ENCODE results near the gene ULBP1.

- TF ChIP-seq POLR2AphosphoS5 (IDR thresholded peaks at IDR 0.05; ENCODE audit: low read depth, low read length) = no peak
- no peak for TF ChIP-seq POLR2A (IDR thresholded peaks at IDR 0.05; ENCODE audit: low read depth, low read length)
- no peak for TF ChIP-seq TAF1 (IDR thresholded peaks at IDR 0.05; ENCODE audit: low read depth, low read length)
These were observed 32.2 kb downstream of the ULBP1 start for GRCh38 chr6:149995971-149996370.

All from GM12891 (cell line).